ENCODE measurements around the gene AACS. TPM values are rescaled to one million over a fixed set of nuclear protein-coding genes. Genes with fewer than 3 reads are reported as not detected.
A peak's percentile ranks its signal among the peaks of the same experiment; 100 is the strongest.

The AACS gene
- total and polyA plus RNA-seq, 2 of the 13 experiments (the other 11 are each of a cell fraction or from before 2014, with no cell fraction given): 23.3 to 28.8 TPM

DNA sequence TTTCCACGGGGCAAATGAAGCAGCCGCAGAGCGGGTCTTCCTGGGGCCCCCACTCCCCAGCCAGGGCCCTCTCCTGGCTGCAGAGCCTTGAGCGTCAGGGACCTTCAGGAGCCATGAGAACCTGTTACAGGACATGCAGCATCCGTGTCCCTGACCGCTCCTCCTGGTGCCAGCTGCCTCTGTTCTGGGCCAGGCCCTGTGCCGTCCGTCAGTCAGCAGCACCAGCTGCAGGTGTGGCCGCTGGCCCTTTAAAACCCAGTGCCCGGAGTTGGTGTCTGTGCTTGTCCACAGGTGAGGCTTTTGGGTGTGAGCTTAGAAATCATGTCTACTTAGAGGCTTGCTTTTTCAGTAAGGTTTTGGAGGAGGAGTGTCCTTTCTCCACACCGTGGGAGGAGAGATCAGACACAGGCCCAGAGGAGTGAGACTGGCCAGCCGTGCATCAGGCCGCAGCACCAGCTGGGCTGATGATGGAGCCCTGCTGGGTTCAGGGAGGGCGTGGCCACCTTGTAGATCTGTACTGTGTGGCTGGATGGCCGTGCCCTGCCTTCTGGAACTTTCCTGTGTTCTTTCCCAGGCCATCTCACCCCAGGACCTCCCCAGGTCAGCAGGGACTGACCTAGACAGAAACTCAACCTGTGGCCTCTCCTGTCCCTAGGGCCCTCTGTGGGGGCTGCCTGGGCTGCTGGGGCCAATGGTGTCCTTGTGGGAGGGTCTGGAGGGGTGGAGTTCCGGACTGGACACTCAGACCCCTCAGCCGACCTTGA is 27.1 kb downstream of the AACS start (continued):
- TF ChIP-seq NR2F2 (IDR thresholded peaks at IDR 0.05; ENCODE audit: borderline replicate concordance, low read depth) (peak; percentile 35; the same call in 1 of the 2 replicates), RFXAP (CRISPR knock-in tag; IDR thresholded peaks at IDR 0.05; ENCODE audit: borderline replicate concordance) (peak; percentile 55; the same call in 1 of the 2 replicates), SP5 (CRISPR knock-in tag; IDR thresholded peaks at IDR 0.05; ENCODE audit: borderline replicate concordance, low read depth) (peak; percentile 31; the same call in 1 of the 2 replicates), SMAD1 (CRISPR knock-in tag; IDR thresholded peaks at IDR 0.05; ENCODE audit: borderline replicate concordance, low read depth) (no peak), ATF7 (IDR thresholded peaks at IDR 0.05) (no peak), ATF7 (CRISPR knock-in tag; IDR thresholded peaks at IDR 0.05) (no peak), PPARG (CRISPR knock-in tag; conservative IDR thresholded peaks at IDR 0.05) (0 out of 2 replicates have a peak, but pooled peaks have one; percentile 25), PAX8 (CRISPR knock-in tag; IDR thresholded peaks at IDR 0.05; ENCODE audit: borderline replicate concordance) (no peak), CENPT (CRISPR knock-in tag; IDR thresholded peaks at IDR 0.05; ENCODE audit: low read depth) (no peak), NFIB (CRISPR knock-in tag; IDR thresholded peaks at IDR 0.05; ENCODE audit: borderline replicate concordance) (no peak), DPF2 (CRISPR knock-in tag; IDR thresholded peaks at IDR 0.05; ENCODE audit: borderline replicate concordance, low read depth) (no peak)
- TF ChIP-seq, protein P1, sequence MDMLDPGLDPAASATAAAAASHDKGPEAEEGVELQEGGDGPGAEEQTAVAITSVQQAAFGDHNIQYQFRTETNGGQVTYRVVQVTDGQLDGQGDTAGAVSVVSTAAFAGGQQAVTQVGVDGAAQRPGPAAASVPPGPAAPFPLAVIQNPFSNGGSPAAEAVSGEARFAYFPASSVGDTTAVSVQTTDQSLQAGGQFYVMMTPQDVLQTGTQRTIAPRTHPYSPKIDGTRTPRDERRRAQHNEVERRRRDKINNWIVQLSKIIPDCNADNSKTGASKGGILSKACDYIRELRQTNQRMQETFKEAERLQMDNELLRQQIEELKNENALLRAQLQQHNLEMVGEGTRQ (IDR thresholded peaks at IDR 0.05; ENCODE audit: low read depth, low read length): no peak
- TF ChIP-seq, protein P1 (CRISPR knock-in tag; IDR thresholded peaks at IDR 0.05; ENCODE audit: borderline replicate concordance): no peak; the same call in 1 of the 2 replicates
- TF ChIP-seq, protein P2, sequence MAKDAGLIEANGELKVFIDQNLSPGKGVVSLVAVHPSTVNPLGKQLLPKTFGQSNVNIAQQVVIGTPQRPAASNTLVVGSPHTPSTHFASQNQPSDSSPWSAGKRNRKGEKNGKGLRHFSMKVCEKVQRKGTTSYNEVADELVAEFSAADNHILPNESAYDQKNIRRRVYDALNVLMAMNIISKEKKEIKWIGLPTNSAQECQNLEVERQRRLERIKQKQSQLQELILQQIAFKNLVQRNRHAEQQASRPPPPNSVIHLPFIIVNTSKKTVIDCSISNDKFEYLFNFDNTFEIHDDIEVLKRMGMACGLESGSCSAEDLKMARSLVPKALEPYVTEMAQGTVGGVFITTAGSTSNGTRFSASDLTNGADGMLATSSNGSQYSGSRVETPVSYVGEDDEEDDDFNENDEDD (CRISPR knock-in tag; IDR thresholded peaks at IDR 0.05; ENCODE audit: borderline replicate concordance): peak; percentile 31; the same call in 1 of the 2 replicates
- TF ChIP-seq, protein P3, sequence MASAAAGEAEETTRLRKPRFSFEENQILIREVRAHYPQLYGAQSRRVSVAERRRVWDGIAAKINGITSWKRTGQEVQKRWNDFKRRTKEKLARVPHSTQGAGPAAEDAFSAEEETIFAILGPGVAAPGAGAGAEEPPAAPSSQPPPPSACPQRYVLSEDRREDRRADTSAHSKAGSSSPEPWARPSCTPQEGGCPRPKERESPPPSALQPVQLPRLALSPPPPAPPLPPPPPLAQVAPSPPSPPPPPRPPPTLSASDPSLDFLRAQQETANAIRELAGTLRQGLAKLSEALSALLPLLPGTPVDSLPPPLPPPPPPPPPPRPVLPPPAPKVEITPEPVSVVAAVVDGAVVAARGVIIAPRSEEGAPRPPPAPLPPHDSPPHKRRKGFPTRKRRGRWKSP (CRISPR knock-in tag; IDR thresholded peaks at IDR 0.05): no peak
- TF ChIP-seq, protein P4, sequence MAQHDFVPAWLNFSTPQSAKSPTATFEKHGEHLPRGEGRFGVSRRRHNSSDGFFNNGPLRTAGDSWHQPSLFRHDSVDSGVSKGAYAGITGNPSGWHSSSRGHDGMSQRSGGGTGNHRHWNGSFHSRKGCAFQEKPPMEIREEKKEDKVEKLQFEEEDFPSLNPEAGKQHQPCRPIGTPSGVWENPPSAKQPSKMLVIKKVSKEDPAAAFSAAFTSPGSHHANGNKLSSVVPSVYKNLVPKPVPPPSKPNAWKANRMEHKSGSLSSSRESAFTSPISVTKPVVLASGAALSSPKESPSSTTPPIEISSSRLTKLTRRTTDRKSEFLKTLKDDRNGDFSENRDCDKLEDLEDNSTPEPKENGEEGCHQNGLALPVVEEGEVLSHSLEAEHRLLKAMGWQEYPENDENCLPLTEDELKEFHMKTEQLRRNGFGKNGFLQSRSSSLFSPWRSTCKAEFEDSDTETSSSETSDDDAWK (CRISPR knock-in tag; IDR thresholded peaks at IDR 0.05): no peak
- TF ChIP-seq, protein P5, sequence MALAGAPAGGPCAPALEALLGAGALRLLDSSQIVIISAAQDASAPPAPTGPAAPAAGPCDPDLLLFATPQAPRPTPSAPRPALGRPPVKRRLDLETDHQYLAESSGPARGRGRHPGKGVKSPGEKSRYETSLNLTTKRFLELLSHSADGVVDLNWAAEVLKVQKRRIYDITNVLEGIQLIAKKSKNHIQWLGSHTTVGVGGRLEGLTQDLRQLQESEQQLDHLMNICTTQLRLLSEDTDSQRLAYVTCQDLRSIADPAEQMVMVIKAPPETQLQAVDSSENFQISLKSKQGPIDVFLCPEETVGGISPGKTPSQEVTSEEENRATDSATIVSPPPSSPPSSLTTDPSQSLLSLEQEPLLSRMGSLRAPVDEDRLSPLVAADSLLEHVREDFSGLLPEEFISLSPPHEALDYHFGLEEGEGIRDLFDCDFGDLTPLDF (CRISPR knock-in tag; IDR thresholded peaks at IDR 0.05): no peak
- TF ChIP-seq, protein P6, sequence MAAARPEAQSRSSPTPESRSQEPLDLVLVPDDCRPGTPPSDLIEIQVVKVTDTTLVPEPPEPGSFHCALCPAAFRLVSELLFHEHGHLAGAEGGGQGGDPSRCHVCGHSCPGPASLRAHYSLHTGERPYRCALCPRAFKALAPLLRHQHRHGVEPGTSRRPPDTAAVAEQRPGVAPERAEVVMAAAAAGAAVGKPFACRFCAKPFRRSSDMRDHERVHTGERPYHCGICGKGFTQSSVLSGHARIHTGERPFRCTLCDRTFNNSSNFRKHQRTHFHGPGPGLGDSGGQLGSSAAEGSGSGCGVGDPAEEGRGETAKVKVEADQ (CRISPR knock-in tag; IDR thresholded peaks at IDR 0.05; ENCODE audit: borderline replicate concordance): no peak
- TF ChIP-seq, protein P7, sequence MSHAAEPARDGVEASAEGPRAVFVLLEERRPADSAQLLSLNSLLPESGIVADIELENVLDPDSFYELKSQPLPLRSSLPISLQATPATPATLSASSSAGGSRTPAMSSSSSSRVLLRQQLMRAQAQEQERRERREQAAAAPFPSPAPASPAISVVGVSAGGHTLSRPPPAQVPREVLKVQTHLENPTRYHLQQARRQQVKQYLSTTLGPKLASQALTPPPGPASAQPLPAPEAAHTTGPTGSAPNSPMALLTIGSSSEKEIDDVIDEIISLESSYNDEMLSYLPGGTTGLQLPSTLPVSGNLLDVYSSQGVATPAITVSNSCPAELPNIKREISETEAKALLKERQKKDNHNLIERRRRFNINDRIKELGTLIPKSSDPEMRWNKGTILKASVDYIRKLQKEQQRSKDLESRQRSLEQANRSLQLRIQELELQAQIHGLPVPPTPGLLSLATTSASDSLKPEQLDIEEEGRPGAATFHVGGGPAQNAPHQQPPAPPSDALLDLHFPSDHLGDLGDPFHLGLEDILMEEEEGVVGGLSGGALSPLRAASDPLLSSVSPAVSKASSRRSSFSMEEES (CRISPR knock-in tag; IDR thresholded peaks at IDR 0.05): no peak
